ENCODE data around the gene COG3. TPM values are rescaled to one million over a fixed set of nuclear protein-coding genes. Genes with fewer than 3 reads are reported as not detected.

The COG3 gene
- total and polyA plus RNA-seq, 2 donors (not counting 3 experiments of a cell fraction or from before 2014, with no cell fraction given) = 18.9 to 27.0 TPM

DNA sequence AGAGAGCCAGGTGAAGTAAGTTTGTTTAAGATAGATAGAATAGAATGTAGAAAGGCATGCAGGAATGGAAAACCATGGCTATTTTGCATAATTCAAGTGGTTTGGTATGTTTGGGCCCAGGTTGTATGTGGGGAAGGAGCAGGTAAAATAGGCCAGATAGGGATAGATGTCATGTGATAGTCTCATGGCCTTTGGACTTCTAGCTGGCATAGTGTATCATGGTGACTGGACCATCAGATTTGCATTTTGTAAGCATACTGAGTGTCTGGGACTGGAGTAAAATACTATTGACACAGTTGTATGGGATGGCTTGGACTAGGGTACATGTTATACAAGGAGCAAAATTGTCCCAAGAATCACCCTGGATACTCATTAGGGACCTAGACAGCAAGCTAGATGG lies 38.9 kb downstream of the COG3 start:
- H3K4me2 ChIP-seq (ENCODE audit: insufficient read depth, low read length) = no peak overlapping the region
- no peaks in the 10 kb centered on the region for H4K20me1 ChIP-seq (replicated peaks; ENCODE audit: control insufficient read depth, extremely low read depth, insufficient read depth, low read length)
- H3K4me3 ChIP-seq (replicated peaks in 1 of 3; ENCODE audit: insufficient read depth in 1 of 3, low read depth in 1 of 3, low read length in 3 of 3) = no peak overlapping the region
- peaks cover 12% of the 10 kb centered on the region for H3K79me2 ChIP-seq (ENCODE audit: control insufficient read depth, insufficient read depth, low read length)
- no peak overlapping the region for H2AFZ ChIP-seq (ENCODE audit: low read depth, low read length)
- peaks cover 16 to 20% of the 10 kb centered on the region in 2 experiments for H3K36me3 ChIP-seq (ENCODE audit: control insufficient read depth in 2 of 2, extremely low read depth in 1 of 2, insufficient read depth in 2 of 2, low read length in 2 of 2)
- ChIA-PET POLR2A (no interaction called here), CTCF (no interaction called here)
- H3K9ac ChIP-seq (replicated peaks; ENCODE audit: extremely low read depth, insufficient read depth, low read length) = no peak overlapping the region
- dilution Hi-C loops (cut with MboI; ENCODE audit: extremely low pct_ligation_motif_present, low sequenced_read_pairs) = no loop called here
- H3K27me3 ChIP-seq (ENCODE audit: control insufficient read depth in 2 of 2, insufficient read depth in 2 of 2, low read length in 2 of 2) = no peaks in the 10 kb centered on the region
- intact Hi-C loops (cut with micrococcal nuclease) = no loop called here
- H3K27ac ChIP-seq (ENCODE audit: insufficient read depth, low read depth, low read length) = no peak overlapping the region
- no peaks in the 10 kb centered on the region for H3K9me1 ChIP-seq (replicated peaks; ENCODE audit: control insufficient read depth, extremely low read depth, insufficient read depth, low read length)
- H3K4me1 ChIP-seq (ENCODE audit: control insufficient read depth, extremely low read depth, insufficient read depth, low read length) = peaks cover 22% of the 10 kb centered on the region
- FAIRE-seq (no peak), DNase-seq (ENCODE audit: low read depth, low spot score) (no peak)
- H3K9me3 ChIP-seq (replicated peaks; ENCODE audit: control insufficient read depth, insufficient read depth, low read length) = no peaks in the 10 kb centered on the region
- TF ChIP-seq JUN (IDR thresholded peaks at IDR 0.05; ENCODE audit: borderline replicate concordance, insufficient read depth, insufficient read length, low read depth) (no peak), POLR2A (IDR thresholded peaks at IDR 0.05; ENCODE audit: low read depth, low read length) (no peak), GATA2 (IDR thresholded peaks at IDR 0.05; ENCODE audit: insufficient read depth, insufficient read length, low read depth, low read length) (no peak), POLR2AphosphoS5 (IDR thresholded peaks at IDR 0.05; ENCODE audit: insufficient read depth, low read depth, low read length) (no peak), FOS (IDR thresholded peaks at IDR 0.05; ENCODE audit: borderline replicate concordance, insufficient read depth, low read length) (no peak), EZH2 (IDR thresholded peaks at IDR 0.05; ENCODE audit: borderline replicate concordance, low read depth, low read length, severe bottlenecking) (no peak), MYC (IDR thresholded peaks at IDR 0.05; ENCODE audit: low read depth, low read length) (no peak)
- TF ChIP-seq, protein P1, sequence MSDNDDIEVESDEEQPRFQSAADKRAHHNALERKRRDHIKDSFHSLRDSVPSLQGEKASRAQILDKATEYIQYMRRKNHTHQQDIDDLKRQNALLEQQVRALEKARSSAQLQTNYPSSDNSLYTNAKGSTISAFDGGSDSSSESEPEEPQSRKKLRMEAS (IDR thresholded peaks at IDR 0.05; ENCODE audit: insufficient read depth, insufficient read length) = no peak
- TF ChIP-seq, protein P2, sequence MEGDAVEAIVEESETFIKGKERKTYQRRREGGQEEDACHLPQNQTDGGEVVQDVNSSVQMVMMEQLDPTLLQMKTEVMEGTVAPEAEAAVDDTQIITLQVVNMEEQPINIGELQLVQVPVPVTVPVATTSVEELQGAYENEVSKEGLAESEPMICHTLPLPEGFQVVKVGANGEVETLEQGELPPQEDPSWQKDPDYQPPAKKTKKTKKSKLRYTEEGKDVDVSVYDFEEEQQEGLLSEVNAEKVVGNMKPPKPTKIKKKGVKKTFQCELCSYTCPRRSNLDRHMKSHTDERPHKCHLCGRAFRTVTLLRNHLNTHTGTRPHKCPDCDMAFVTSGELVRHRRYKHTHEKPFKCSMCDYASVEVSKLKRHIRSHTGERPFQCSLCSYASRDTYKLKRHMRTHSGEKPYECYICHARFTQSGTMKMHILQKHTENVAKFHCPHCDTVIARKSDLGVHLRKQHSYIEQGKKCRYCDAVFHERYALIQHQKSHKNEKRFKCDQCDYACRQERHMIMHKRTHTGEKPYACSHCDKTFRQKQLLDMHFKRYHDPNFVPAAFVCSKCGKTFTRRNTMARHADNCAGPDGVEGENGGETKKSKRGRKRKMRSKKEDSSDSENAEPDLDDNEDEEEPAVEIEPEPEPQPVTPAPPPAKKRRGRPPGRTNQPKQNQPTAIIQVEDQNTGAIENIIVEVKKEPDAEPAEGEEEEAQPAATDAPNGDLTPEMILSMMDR (IDR thresholded peaks at IDR 0.05; ENCODE audit: extremely low read depth in 1 of 2, insufficient read depth in 1 of 2, low read depth in 1 of 2, low read length in 2 of 2) = no peak
- no TSS peak for BruUV-seq (replicated peaks)
